ENCODE measurements around the gene ADAM12. TPM values are rescaled to one million over a fixed set of nuclear protein-coding genes. Genes with fewer than 3 reads are reported as not detected.

Gene ADAM12
- total RNA-seq, 1 experiment from 2014 or later, result not detected

- TF ChIP-seq FOSL1 (IDR thresholded peaks at IDR 0.05; ENCODE audit: low read depth) (no peak), REST (IDR thresholded peaks at IDR 0.05; ENCODE audit: low read depth) (no peak), EGR1 (IDR thresholded peaks at IDR 0.05; ENCODE audit: low read depth) (no peak)
These were observed 293.7 kb downstream of the ADAM12 start (continued) for GRCh38 chr10:126094537-126094936.

GRCh38 chr10:126092366-126093215 lies 295.7 kb downstream of the ADAM12 start:
- BruUV-seq (replicated peaks), result no TSS peak
- ChIA-PET CTCF (no interaction called here), POLR2A (no interaction called here), RAD21 (ENCODE audit: low non-redundant PET in 1 of 2, low total read pairs in 2 of 2, uncharacterized antibody in 2 of 2, unreplicated experiment in 2 of 2) (no interaction called here)
- Histone ChIP-seq H2AFZ (ENCODE audit: low read depth, low read length, poor library complexity, severe bottlenecking) (no peak overlapping the region), H4K20me1 (ENCODE audit: insufficient read depth) (no peaks in the 10 kb centered on the region), H3K4me3 (replicated peaks in 1 of 2; ENCODE audit: low read depth in 1 of 2, low read length in 2 of 2) (no peak overlapping the region), H3K4me2 (ENCODE audit: low read length) (no peak overlapping the region), H3K27me3 (ENCODE audit: insufficient read depth, low read length) (peaks cover 19% of the 10 kb centered on the region; the same call in 1 of the 2 replicates), H3K27ac (ENCODE audit: low read depth, low read length) (no peak overlapping the region), H3K9ac (ENCODE audit: low read length) (no peak overlapping the region), H3K9me3 (ENCODE audit: control insufficient read depth in 1 of 2, insufficient read depth in 1 of 2, low read depth in 1 of 2, low read length in 2 of 2) (no peaks in the 10 kb centered on the region), H3K79me2 (ENCODE audit: insufficient read depth, low read length) (no peaks in the 10 kb centered on the region), H3K4me1 (ENCODE audit: control insufficient read depth in 1 of 2, insufficient read depth in 2 of 2, low read length in 2 of 2) (no peaks in the 10 kb centered on the region; a peak in 1 of 4 replicates), H3K36me3 (ENCODE audit: control insufficient read depth in 1 of 2, insufficient read depth in 2 of 2, low read length in 2 of 2) (no peaks in the 10 kb centered on the region), H3K9me2 (ENCODE audit: insufficient read depth) (no peaks in the 10 kb centered on the region)
- DNase-seq (ENCODE audit: low read depth, low spot score) (no peak), ATAC-seq (no peak)
- intact Hi-C loops (cut with micrococcal nuclease), result no loop called here
- TF ChIP-seq EGR1 (IDR thresholded peaks at IDR 0.05; ENCODE audit: low read depth) (no peak), CTCF (IDR thresholded peaks at IDR 0.05 in 2 of 3, conservative IDR thresholded peaks at IDR 0.05 in 1 of 3; ENCODE audit: borderline replicate concordance in 1 of 3, insufficient read depth in 1 of 3, low read depth in 2 of 3, low read length in 2 of 3) (no peak), RAD21 (IDR thresholded peaks at IDR 0.05; ENCODE audit: low read depth) (no peak), MAX (IDR thresholded peaks at IDR 0.05) (no peak), ZBTB33 (IDR thresholded peaks at IDR 0.05; ENCODE audit: extremely low read depth, insufficient replicate concordance, low read length) (no peak), REST (IDR thresholded peaks at IDR 0.05; ENCODE audit: low read depth) (no peak), POLR2AphosphoS5 (IDR thresholded peaks at IDR 0.05; ENCODE audit: low read depth, low read length) (no peak), FOSL1 (IDR thresholded peaks at IDR 0.05; ENCODE audit: low read depth) (no peak), CBX3 (IDR thresholded peaks at IDR 0.05; ENCODE audit: low read depth) (no peak), ELF1 (IDR thresholded peaks at IDR 0.05; ENCODE audit: borderline replicate concordance, low read depth) (no peak)
